ENCODE results near the gene EVA1B.

DNA sequence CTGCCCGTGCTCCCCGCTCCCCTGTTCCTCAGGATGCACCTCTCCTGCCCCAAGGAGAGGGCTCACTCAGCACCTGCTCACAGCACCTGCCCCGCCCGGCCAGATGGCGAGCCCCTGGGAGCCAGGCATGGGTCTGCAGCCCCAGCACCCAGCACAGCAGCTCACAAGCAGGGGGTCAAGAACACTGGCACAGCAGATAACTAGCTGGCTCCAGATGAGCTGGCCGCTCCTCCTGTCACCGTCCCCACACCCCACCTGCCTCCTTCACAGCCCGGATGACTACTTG is 20.9 kb upstream of the EVA1B start:
- TF ChIP-seq, protein P1, sequence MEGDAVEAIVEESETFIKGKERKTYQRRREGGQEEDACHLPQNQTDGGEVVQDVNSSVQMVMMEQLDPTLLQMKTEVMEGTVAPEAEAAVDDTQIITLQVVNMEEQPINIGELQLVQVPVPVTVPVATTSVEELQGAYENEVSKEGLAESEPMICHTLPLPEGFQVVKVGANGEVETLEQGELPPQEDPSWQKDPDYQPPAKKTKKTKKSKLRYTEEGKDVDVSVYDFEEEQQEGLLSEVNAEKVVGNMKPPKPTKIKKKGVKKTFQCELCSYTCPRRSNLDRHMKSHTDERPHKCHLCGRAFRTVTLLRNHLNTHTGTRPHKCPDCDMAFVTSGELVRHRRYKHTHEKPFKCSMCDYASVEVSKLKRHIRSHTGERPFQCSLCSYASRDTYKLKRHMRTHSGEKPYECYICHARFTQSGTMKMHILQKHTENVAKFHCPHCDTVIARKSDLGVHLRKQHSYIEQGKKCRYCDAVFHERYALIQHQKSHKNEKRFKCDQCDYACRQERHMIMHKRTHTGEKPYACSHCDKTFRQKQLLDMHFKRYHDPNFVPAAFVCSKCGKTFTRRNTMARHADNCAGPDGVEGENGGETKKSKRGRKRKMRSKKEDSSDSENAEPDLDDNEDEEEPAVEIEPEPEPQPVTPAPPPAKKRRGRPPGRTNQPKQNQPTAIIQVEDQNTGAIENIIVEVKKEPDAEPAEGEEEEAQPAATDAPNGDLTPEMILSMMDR (IDR thresholded peaks at IDR 0.05) = no peak
- no peak for TF ChIP-seq POLR2A (IDR thresholded peaks at IDR 0.05)

Measured in Peyer's patch (tissue), 4 donors.